Measurements from ENCODE around the gene KRTAP4-4. TPM values are rescaled to one million over a fixed set of nuclear protein-coding genes. Genes with fewer than 3 reads are reported as not detected.

Gene KRTAP4-4
- total and polyA plus RNA-seq, 2 of the 13 experiments (the other 11 are each of a cell fraction or from before 2014, with no cell fraction given), result not detected

- Histone ChIP-seq H3K27ac (ENCODE audit: extremely low read length, insufficient read depth, low read length) (no peak overlapping the region), H2AFZ (ENCODE audit: low read length) (no peak overlapping the region), H3K9ac (ENCODE audit: insufficient read depth, low read depth, low read length) (no peak overlapping the region), H3K4me2 (ENCODE audit: low read depth, low read length) (no peak overlapping the region), H3K4me1 (ENCODE audit: insufficient read depth, low read length) (no peaks in the 10 kb centered on the region), H3K4me3 (replicated peaks in 1 of 3; ENCODE audit: insufficient read depth in 1 of 3, low read depth in 2 of 3, low read length in 3 of 3) (no peak overlapping the region), H4K20me1 (ENCODE audit: insufficient read depth, low read length) (no peaks in the 10 kb centered on the region), H3K27me3 (ENCODE audit: control insufficient read depth in 1 of 2, insufficient read depth in 2 of 2, low read length in 2 of 2) (peaks cover 0 to 33% of the 10 kb centered on the region in 2 experiments; a peak in 3 of 5 replicates), H3K9me3 (ENCODE audit: low read length) (no peaks in the 10 kb centered on the region), H3K36me3 (replicated peaks in 1 of 2; ENCODE audit: control insufficient read depth in 1 of 2, insufficient read depth in 2 of 2, low read length in 2 of 2) (no peaks in the 10 kb centered on the region), H3K79me2 (ENCODE audit: insufficient read depth, low read length) (no peaks in the 10 kb centered on the region)
- no peak for DNase-seq (ENCODE audit: low spot score)
- intact Hi-C loops (cut with micrococcal nuclease; ENCODE audit: unreplicated experiment), result loop anchor here (10.0 kb wide), 1 partner anchor 274 kb away; no protein-coding TSS in a partner anchor
- ChIA-PET POLR2A (no interaction called here), CTCF (ENCODE audit: low intra/inter-chr PET ratio, low total read pairs) (no interaction called here)
- ATAC-seq, result no peak
- BruUV-seq (replicated peaks), result no TSS peak
- in situ Hi-C loops (cut with HindIII; ENCODE audit: extremely low pct_ligation_motif_present, low pct_unique_long_range_greater_than_20kb), result no loop called here
- 26% methylated on average over 3 of the region's 3 CpGs for WGBS (ENCODE audit: low lambda C conversion rate)
- no peak for FAIRE-seq
- TF ChIP-seq KLF13 (CRISPR knock-in tag; IDR thresholded peaks at IDR 0.05), result no peak
- TF ChIP-seq ZNF614 (CRISPR knock-in tag; IDR thresholded peaks at IDR 0.05; ENCODE audit: borderline replicate concordance), result no peak
- TF ChIP-seq SPEN (CRISPR knock-in tag; IDR thresholded peaks at IDR 0.05; ENCODE audit: low read depth), result no peak
- no peak for TF ChIP-seq ZNF367 (CRISPR knock-in tag; IDR thresholded peaks at IDR 0.05; ENCODE audit: borderline replicate concordance)
- no peak for TF ChIP-seq BCL3 (CRISPR knock-in tag; IDR thresholded peaks at IDR 0.05)
- no peak for TF ChIP-seq GABPB1 (CRISPR knock-in tag; IDR thresholded peaks at IDR 0.05)
- TF ChIP-seq SKI (IDR thresholded peaks at IDR 0.05; ENCODE audit: partially characterized antibody), result no peak
- TF ChIP-seq ZFP36L2 (CRISPR knock-in tag; IDR thresholded peaks at IDR 0.05), result no peak
- TF ChIP-seq YEATS2 (CRISPR knock-in tag; IDR thresholded peaks at IDR 0.05; ENCODE audit: borderline replicate concordance), result no peak
Measured at GRCh38 chr17:41178341-41178740, 17.8 kb upstream of the KRTAP4-4 start.

All from HepG2 (cell line).